GM12872 (cell line): ENCODE measurements around the gene KIF3A.

Experiments used
- TF ChIP-seq, protein P1 (sequence below): IDR thresholded peaks from 3 replicates; pipeline ENCODE4 v1.5.1; 2011; ENCODE audit warnings: low read depth, mild to moderate bottlenecking, low read length, moderate library complexity; ENCODE audit not compliant: insufficient read depth

Gene KIF3A

DNA sequence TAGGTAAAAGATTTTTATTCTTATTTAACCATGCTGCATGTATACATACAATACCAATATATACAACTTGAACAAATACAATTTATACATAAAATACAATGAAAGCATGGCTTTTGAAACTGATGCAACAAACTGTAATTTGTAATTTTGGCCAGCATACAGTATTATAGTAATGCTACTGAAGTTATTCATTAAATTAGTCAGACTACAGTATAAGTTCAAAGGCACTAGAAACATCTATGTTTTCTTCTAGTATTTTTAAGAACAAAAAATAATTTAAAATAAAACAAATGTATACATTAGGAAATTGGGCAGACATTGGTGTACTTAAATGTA lies 44.7 kb downstream of the KIF3A start:
- TF ChIP-seq, protein P1, sequence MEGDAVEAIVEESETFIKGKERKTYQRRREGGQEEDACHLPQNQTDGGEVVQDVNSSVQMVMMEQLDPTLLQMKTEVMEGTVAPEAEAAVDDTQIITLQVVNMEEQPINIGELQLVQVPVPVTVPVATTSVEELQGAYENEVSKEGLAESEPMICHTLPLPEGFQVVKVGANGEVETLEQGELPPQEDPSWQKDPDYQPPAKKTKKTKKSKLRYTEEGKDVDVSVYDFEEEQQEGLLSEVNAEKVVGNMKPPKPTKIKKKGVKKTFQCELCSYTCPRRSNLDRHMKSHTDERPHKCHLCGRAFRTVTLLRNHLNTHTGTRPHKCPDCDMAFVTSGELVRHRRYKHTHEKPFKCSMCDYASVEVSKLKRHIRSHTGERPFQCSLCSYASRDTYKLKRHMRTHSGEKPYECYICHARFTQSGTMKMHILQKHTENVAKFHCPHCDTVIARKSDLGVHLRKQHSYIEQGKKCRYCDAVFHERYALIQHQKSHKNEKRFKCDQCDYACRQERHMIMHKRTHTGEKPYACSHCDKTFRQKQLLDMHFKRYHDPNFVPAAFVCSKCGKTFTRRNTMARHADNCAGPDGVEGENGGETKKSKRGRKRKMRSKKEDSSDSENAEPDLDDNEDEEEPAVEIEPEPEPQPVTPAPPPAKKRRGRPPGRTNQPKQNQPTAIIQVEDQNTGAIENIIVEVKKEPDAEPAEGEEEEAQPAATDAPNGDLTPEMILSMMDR, result no peak

DNA sequence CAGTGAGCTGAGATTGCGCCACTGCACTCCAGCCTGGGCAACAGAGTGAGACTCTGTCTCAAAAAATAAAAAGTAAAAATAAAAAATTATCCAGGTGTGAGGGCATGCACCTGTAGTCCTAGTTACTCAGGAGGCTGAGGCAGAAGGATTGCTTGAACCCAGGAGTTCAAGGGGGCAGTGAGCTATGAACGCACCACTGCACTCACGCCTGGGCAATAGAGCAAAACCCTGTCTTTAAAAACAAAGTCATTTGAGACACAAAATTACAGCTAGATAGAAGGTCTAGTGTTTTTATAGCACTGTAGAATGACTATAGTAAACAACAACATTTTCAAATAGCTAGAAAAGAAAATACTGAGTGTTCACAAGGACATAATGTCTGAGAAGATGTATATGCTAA lies 47.2 kb downstream of the KIF3A start:
- TF ChIP-seq, protein P1, result no peak

DNA sequence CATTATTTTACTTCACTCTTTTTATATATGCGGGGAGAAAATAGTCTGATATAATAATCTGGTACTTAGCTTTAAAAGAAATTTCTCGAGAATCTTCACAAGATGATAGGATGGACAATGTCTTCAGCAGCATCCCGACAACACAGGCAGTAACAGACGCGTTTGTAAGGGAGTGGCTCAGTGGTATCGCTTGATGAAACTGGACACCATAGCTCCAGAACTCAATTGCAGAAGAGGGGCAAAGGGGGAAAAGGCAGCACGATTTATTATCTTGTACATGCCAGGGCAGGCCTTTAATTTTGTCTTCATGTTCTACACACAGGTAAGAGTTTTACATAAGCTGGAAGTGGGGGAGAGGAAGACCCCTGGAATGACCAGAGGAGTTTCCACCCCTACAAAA lies 47.8 kb downstream of the KIF3A start:
- TF ChIP-seq, protein P1, result no peak

DNA sequence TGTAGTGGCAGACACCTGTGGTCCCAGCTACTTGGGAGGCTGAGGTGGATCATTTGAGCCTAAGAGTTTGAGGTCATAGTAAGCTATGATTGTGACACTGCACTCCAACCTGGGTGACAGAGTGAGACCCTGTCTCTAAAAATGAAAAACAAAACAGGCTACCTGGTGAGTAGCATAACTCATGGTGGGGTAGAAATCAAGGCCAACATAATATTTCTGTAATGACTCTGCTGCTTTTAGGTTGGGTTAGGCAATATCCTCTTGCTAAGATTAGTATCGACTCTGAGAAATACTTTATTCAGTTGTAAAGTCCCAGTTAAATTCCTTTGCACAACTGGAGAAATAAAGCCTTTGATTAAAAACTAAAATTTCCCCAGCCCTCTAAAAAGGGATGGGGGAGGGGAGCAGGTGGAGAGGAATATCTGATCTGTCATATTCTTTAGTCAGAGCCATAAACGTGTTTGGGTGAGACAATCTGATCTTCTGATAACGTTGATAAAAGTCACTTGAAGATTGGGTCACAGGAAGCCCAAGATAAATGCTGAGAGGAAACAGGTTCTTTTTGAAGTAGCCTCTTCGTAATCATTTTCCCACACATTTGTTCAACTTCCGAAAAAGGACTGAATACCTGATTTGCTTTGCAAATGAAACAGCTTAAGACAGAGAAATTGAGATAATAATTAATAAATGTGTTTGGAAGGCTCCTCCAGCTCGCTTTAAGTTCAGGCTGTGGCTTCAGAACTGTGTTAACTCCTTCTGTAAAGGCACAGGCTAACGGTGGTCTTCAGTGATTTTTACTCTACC lies 48.6 kb downstream of the KIF3A start:
- TF ChIP-seq, protein P1, result no peak

DNA sequence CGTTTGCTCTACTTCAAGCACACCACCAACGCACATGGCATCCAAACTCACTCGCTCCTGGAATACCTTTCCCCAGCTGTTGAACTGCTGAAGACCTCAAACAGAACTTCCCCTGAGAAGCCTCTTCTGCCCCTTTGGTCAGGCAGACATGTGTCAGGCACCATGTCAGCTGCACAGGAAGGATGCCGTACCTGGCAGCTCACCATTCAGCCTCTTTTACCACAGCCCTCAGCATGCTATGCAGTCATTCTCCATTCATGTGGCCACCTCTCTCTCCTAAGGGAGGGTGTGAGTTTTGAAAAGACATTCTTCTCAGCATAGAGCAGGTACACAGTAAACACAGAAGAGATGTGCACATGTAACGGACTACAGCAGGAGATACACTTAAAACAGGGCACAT lies 49.4 kb downstream of the KIF3A start:
- TF ChIP-seq, protein P1, result no peak

DNA sequence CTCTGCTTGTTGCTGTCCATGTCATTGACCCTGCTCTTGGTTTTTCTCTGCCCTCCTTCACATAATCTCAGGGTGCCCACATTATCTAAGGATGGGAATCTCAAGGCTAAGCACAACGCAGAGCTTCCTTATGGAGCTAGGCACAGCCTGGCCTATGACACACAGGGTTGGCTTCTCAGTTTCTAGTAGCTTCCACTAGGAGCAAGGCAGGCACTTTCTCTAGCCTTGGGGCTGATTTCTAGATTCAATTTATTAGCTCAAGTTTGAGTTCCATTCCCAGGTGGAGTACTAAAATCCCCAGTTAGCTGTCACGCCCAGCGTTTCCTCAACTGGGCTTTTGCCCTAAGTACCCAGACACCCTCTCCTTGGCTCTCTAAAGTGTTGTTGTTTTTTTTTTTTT lies 51.2 kb downstream of the KIF3A start:
- TF ChIP-seq, protein P1, result no peak

DNA sequence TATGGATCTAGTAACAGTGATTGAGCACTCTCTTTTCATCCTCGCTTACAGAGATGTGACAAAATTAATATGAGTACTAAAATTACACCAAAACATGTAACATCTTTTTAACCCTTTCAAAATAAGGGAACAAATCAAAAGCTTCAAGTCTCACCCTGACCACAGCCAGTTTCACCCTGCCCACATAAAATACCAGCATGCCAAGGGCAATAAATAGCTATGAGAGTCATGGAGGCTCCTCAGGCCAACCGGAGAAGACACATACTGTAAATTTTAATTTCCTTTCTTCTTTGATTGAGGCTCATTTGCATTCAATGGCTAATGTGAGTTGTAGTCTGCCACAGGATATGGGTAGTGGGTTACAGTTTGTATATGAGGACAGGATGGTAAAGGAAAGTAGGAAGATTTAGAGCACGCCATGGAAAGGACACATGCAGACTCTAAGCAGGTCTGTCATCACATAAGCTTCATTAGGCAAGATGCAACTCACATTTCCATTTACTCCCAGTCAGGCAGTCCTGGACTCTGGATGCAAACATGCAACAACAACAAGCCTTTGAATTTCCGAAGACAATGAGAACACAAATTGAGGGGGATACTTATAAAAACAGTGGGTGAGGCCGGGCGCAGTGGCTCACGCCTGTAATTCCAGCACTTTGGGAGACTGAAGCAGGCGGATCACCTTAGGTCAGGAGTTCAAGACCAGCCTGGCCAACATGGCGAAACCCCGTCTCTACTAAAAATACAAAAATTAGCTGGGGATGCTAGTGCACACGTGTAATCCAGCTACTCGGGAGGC lies 52.2 kb downstream of the KIF3A start:
- TF ChIP-seq, protein P1, result no peak
